ENCODE data around the gene CNGA3. TPM values are rescaled to one million over a fixed set of nuclear protein-coding genes. Genes with fewer than 3 reads are reported as not detected.

The CNGA3 gene
- total and polyA plus RNA-seq, 2 experiments from 2014 or later: not detected

DNA sequence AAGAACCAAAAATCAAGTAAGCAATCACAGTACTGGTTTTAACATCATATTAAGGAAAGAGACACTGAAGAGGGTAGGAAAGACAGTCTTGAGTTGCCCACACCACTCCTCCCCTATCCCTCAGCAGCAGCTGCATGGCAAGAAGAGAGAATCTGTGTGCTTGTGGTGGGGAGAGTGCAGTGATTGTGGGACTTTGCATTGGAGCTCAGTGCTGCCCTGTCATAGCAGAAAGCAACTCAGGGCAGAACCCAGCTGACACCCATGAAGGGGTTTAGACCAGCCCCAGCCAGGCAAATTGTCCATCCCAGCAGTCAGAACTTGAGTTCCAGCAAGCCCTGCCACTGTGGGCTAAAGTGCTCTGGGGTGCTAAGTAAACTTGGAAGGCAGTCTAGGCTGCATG is 57.6 kb downstream of the CNGA3 start:
- no peaks in the 10 kb centered on the region for H3K27me3 ChIP-seq (ENCODE audit: insufficient read depth)
- no peaks in the 10 kb centered on the region for H3K9me2 ChIP-seq (ENCODE audit: insufficient read depth)
- H3K27ac ChIP-seq (ENCODE audit: low read depth): no peak overlapping the region
- H3K4me1 Mint-ChIP-seq: peaks cover 8% of the 10 kb centered on the region; the same call in 2 of the 3 replicates
- TF ChIP-seq STAT1 (IDR thresholded peaks at IDR 0.05; ENCODE audit: unreplicated experiment) (no peak), ZNF331 (CRISPR knock-in tag; IDR thresholded peaks at IDR 0.05; ENCODE audit: low read depth) (no peak), EZH2 (IDR thresholded peaks at IDR 0.05; ENCODE audit: low read depth, unreplicated experiment) (no peak), JUNB (IDR thresholded peaks at IDR 0.05; ENCODE audit: unreplicated experiment) (no peak), NANOG (IDR thresholded peaks at IDR 0.05; ENCODE audit: borderline replicate concordance) (no peak), CREB1 (CRISPR knock-in tag; IDR thresholded peaks at IDR 0.05; ENCODE audit: low read depth) (no peak), EZH2phosphoT487 (IDR thresholded peaks at IDR 0.05; ENCODE audit: unreplicated experiment) (no peak), ZNF114 (CRISPR knock-in tag; IDR thresholded peaks at IDR 0.05) (no peak)
- TF ChIP-seq, protein P1, sequence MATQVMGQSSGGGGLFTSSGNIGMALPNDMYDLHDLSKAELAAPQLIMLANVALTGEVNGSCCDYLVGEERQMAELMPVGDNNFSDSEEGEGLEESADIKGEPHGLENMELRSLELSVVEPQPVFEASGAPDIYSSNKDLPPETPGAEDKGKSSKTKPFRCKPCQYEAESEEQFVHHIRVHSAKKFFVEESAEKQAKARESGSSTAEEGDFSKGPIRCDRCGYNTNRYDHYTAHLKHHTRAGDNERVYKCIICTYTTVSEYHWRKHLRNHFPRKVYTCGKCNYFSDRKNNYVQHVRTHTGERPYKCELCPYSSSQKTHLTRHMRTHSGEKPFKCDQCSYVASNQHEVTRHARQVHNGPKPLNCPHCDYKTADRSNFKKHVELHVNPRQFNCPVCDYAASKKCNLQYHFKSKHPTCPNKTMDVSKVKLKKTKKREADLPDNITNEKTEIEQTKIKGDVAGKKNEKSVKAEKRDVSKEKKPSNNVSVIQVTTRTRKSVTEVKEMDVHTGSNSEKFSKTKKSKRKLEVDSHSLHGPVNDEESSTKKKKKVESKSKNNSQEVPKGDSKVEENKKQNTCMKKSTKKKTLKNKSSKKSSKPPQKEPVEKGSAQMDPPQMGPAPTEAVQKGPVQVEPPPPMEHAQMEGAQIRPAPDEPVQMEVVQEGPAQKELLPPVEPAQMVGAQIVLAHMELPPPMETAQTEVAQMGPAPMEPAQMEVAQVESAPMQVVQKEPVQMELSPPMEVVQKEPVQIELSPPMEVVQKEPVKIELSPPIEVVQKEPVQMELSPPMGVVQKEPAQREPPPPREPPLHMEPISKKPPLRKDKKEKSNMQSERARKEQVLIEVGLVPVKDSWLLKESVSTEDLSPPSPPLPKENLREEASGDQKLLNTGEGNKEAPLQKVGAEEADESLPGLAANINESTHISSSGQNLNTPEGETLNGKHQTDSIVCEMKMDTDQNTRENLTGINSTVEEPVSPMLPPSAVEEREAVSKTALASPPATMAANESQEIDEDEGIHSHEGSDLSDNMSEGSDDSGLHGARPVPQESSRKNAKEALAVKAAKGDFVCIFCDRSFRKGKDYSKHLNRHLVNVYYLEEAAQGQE (IDR thresholded peaks at IDR 0.05; ENCODE audit: unreplicated experiment): no peak
- no peaks in the 10 kb centered on the region for H3F3A ChIP-seq (replicated peaks; ENCODE audit: low read depth)
- H3K36me3 ChIP-seq (ENCODE audit: insufficient read depth): no peaks in the 10 kb centered on the region
- no peaks in the 10 kb centered on the region for H3K9me3 Mint-ChIP-seq
- DNase-seq (ENCODE audit: low spot score): no peak
- no peaks in the 10 kb centered on the region; the same call in 2 of the 3 replicates for H3K36me3 Mint-ChIP-seq (ENCODE audit: low read depth)
- H3K4me2 ChIP-seq: no peak overlapping the region
- no peaks in the 10 kb centered on the region; the same call in 1 of the 2 replicates for H4K20me1 ChIP-seq (replicated peaks; ENCODE audit: insufficient read depth)
- H3K27me3 Mint-ChIP-seq (ENCODE audit: insufficient read depth, low read depth, poor library complexity): peaks cover 3% of the 10 kb centered on the region
- peaks cover 8% of the 10 kb centered on the region; the same call in 1 of the 2 replicates for H3K4me1 ChIP-seq (ENCODE audit: insufficient read depth)
- H3K79me2 ChIP-seq (replicated peaks; ENCODE audit: insufficient read depth): no peaks in the 10 kb centered on the region
- no peak for ATAC-seq
- no peak overlapping the region for H3K27ac Mint-ChIP-seq
- no peak overlapping the region for H3K4me3 Mint-ChIP-seq
- no peak overlapping the region for H2AFZ ChIP-seq
- no peak overlapping the region for H3K4me3 ChIP-seq

GRCh38 chr2:98404556-98405250 is 58.4 kb downstream of the CNGA3 start:
- Mint-ChIP-seq H3K4me3 (no peak overlapping the region), H3K4me1 (peaks cover 8% of the 10 kb centered on the region; the same call in 2 of the 3 replicates), H3K9me3 (no peaks in the 10 kb centered on the region), H3K27me3 (ENCODE audit: insufficient read depth, low read depth, poor library complexity) (peaks cover 3% of the 10 kb centered on the region), H3K27ac (no peak overlapping the region), H3K36me3 (ENCODE audit: low read depth) (no peaks in the 10 kb centered on the region; the same call in 2 of the 3 replicates)
- Histone ChIP-seq H3K9me2 (ENCODE audit: insufficient read depth) (no peaks in the 10 kb centered on the region), H2AFZ (no peak overlapping the region), H4K20me1 (replicated peaks; ENCODE audit: insufficient read depth) (no peaks in the 10 kb centered on the region), H3F3A (replicated peaks; ENCODE audit: low read depth) (no peaks in the 10 kb centered on the region), H3K27ac (ENCODE audit: low read depth) (no peak overlapping the region), H3K4me2 (no peak overlapping the region), H3K4me1 (ENCODE audit: insufficient read depth) (peaks cover 8% of the 10 kb centered on the region; the same call in 1 of the 2 replicates), H3K27me3 (ENCODE audit: insufficient read depth) (no peaks in the 10 kb centered on the region), H3K79me2 (replicated peaks; ENCODE audit: insufficient read depth) (no peaks in the 10 kb centered on the region), H3K4me3 (no peak overlapping the region), H3K36me3 (ENCODE audit: insufficient read depth) (no peaks in the 10 kb centered on the region)
- no peak for ATAC-seq
- no peak for DNase-seq (ENCODE audit: low spot score)
- TF ChIP-seq, protein P1 (IDR thresholded peaks at IDR 0.05; ENCODE audit: unreplicated experiment): no peak
- TF ChIP-seq ETS1 (IDR thresholded peaks at IDR 0.05) (no peak), EZH2phosphoT487 (IDR thresholded peaks at IDR 0.05; ENCODE audit: unreplicated experiment) (no peak), JUNB (IDR thresholded peaks at IDR 0.05; ENCODE audit: unreplicated experiment) (no peak), ZNF114 (CRISPR knock-in tag; IDR thresholded peaks at IDR 0.05) (no peak)

Measured in GM23338 (cell line).